ENCODE data around the gene VAMP2. TPM values are rescaled to one million over a fixed set of nuclear protein-coding genes. Genes with fewer than 3 reads are reported as not detected.

VAMP2 gene
- total and polyA plus RNA-seq, 10 of the 15 experiments (the other 5 are each of a cell fraction or from before 2014, with no cell fraction given): 3.0 to 35.2 (median 25.0) TPM

- TF ChIP-seq SP1 (IDR thresholded peaks at IDR 0.05; ENCODE audit: low read depth, low read length): peak; percentile 81
- TF ChIP-seq CEBPB (IDR thresholded peaks at IDR 0.05; ENCODE audit: borderline replicate concordance in 1 of 2, low read depth in 2 of 2, low read length in 2 of 2): peak in 1 of 2 experiments; percentile 56; a peak in 1 of 4 replicates
- peak; percentile 86 for TF ChIP-seq NFYB (IDR thresholded peaks at IDR 0.05; ENCODE audit: insufficient read depth, low read depth, low read length)
- no peak for TF ChIP-seq ZBTB4 (CRISPR knock-in tag; IDR thresholded peaks at IDR 0.05)
- TF ChIP-seq SIN3A (IDR thresholded peaks at IDR 0.05; ENCODE audit: low read depth, low read length): 0 out of 2 replicates have a peak, but pooled peaks have one; percentile 21
- peak; percentile 67 for TF ChIP-seq CREB1 (IDR thresholded peaks at IDR 0.05; ENCODE audit: low read depth)
- no peak for TF ChIP-seq STAT1 (conservative IDR thresholded peaks at IDR 0.05)
Observed at GRCh38 chr17:8152112-8152775, 10.5 kb downstream of the VAMP2 start, which contains the start of gene PER1 (continued).

GRCh38 chr17:8151641-8152111 is 11.1 kb downstream of the VAMP2 start:
- POLR2A ChIA-PET: interaction anchor here (0.7 to 7.5 kb wide), 14 partner anchors 9 to 95 kb away, joined by 3 to 71 read pairs (median 6); partner anchors contain the start of genes BORCS6 and HES7
- BruUV-seq (replicated peaks): TSS peak; percentile 80
- no peaks in the 10 kb centered on the region for H3K27me3 ChIP-seq (replicated peaks in 1 of 2; ENCODE audit: control insufficient read depth in 2 of 2, insufficient read depth in 2 of 2, low read length in 1 of 2)
- RAD21 ChIA-PET (ENCODE audit: unreplicated experiment): interaction anchor here (0.9 to 1.4 kb wide), 8 partner anchors 11 to 74 kb away, joined by 3 to 6 read pairs (median 4); partner anchors contain the start of gene BORCS6
- peaks cover 9 to 14% of the 10 kb centered on the region in 2 experiments for H3K36me3 ChIP-seq (ENCODE audit: control insufficient read depth in 2 of 2, insufficient read depth in 2 of 2, low read length in 1 of 2)
- no peak overlapping the region; the same call in 1 of the 2 replicates for H2AFZ ChIP-seq (ENCODE audit: control insufficient read depth, low read depth, low read length)
- H3K4me1 ChIP-seq (ENCODE audit: control insufficient read depth, insufficient read depth, low read length): peaks cover 19% of the 10 kb centered on the region
- ATAC-seq: no peak; the same call in 1 of the 3 replicates
- under 1% methylated on average over 22 of the region's 22 CpGs for WGBS (ENCODE audit: insufficient coverage, insufficient replicate concordance, low lambda C conversion rate, missing lambda C conversion rate)
- H3K27ac ChIP-seq (ENCODE audit: control insufficient read depth, insufficient read depth): peak overlapping the region; percentile 89
- H3K4me2 ChIP-seq (ENCODE audit: control insufficient read depth, insufficient read depth): peak overlapping the region; percentile 97
- H3K79me2 ChIP-seq (ENCODE audit: control insufficient read depth, insufficient read depth, low read length): peaks cover 21% of the 10 kb centered on the region
- H4K20me1 ChIP-seq (ENCODE audit: control insufficient read depth, insufficient read depth): no peaks in the 10 kb centered on the region; the same call in 1 of the 2 replicates
- intact Hi-C loops (cut with micrococcal nuclease; ENCODE audit: unreplicated experiment): loop anchor here (1.0 kb wide), 1 partner anchor 12 kb away; no protein-coding TSS in a partner anchor
- DNase-seq (ENCODE audit: low read depth, low spot score): no peak
- no peaks in the 10 kb centered on the region for H3K9me3 ChIP-seq (replicated peaks; ENCODE audit: control insufficient read depth, insufficient read depth, low read length)
- CTCF ChIA-PET: interaction anchor here (0.6 to 3.4 kb wide), 7 partner anchors 10 to 149 kb away, joined by 3 to 29 read pairs (median 4); no protein-coding TSS in a partner anchor
- SMC1A ChIA-PET (ENCODE audit: uncharacterized antibody, unreplicated experiment): interaction anchor here (0.9 to 1.8 kb wide), 5 partner anchors 11 to 91 kb away, joined by 3 to 13 read pairs (median 3); partner anchors contain the start of gene HES7
- in situ Hi-C loops (cut with MboI): no loop called here
- peak overlapping the region; percentile 85 for H3K9ac ChIP-seq (ENCODE audit: control insufficient read depth, insufficient read depth, low read length)
- peak overlapping the region; percentile 89 for H3K4me3 ChIP-seq
- FAIRE-seq: no peak
- TF ChIP-seq RAD21 (IDR thresholded peaks at IDR 0.05; ENCODE audit: insufficient read depth, low read depth, low read length): no peak
- no peak for TF ChIP-seq FOXK2 (IDR thresholded peaks at IDR 0.05)
- TF ChIP-seq EED (IDR thresholded peaks at IDR 0.05; ENCODE audit: low read depth): no peak
- TF ChIP-seq SIN3A (IDR thresholded peaks at IDR 0.05; ENCODE audit: low read depth, low read length): no peak
- 0 out of 2 replicates have a peak, but pooled peaks have one; percentile 5 for TF ChIP-seq NBN (IDR thresholded peaks at IDR 0.05)
- no peak; a peak in 1 of 4 replicates for TF ChIP-seq IKZF2 (IDR thresholded peaks at IDR 0.05)
- TF ChIP-seq USF2 (IDR thresholded peaks at IDR 0.05; ENCODE audit: borderline replicate concordance, low read depth, low read length): no peak
- TF ChIP-seq ATF7 (IDR thresholded peaks at IDR 0.05; ENCODE audit: low read depth): no peak
- no peak for TF ChIP-seq MTA2 (IDR thresholded peaks at IDR 0.05; ENCODE audit: low read depth)
- no peak; the same call in 1 of the 2 replicates for TF ChIP-seq MLLT1 (IDR thresholded peaks at IDR 0.05)

Measured in GM12878 (cell line).